SK-N-MC (cell line): ENCODE measurements around the gene ST6GALNAC3.

ENCODE experiments used
- DNase-seq: peaks from one replicate; pipeline ENCODE4 v3.0.0-alpha.2; 2011; ENCODE audit warnings: low read depth, low spot score
- H3K27ac ChIP-seq: fragments of 200-600 bp; sonication (generic); 2 replicates; pipeline ENCODE4 v1.5.1; 2016; ENCODE audit warnings: mixed run types
- H3K36me3 ChIP-seq: fragments of 200-600 bp; sonication (generic); 2 replicates; pipeline ENCODE4 v1.6.1; 2017; ENCODE audit warnings: antibody characterized with exemption, low read length, mixed read lengths; ENCODE audit not compliant: insufficient read depth
- H3K4me3 ChIP-seq: fragments of 200-600 bp; sonication (generic); 2 replicates; pipeline ENCODE4 v1.5.1; 2016
- H3K9ac ChIP-seq: fragments of 200-600 bp; sonication (generic); 2 replicates; pipeline ENCODE4 v1.8.0; 2017; ENCODE audit warnings: mixed run types, mixed read lengths; ENCODE audit not compliant: insufficient read length
- H3K9me3 ChIP-seq: fragments of 200-600 bp; sonication (generic); 2 replicates; pipeline ENCODE4 v1.6.1; 2017; ENCODE audit warnings: low read depth, mild to moderate bottlenecking, antibody characterized with exemption, low read length, moderate library complexity, mixed read lengths
- EZH2 ChIP-seq: fragments of 200-600 bp; sonication (generic); IDR thresholded peaks from one replicate; pipeline ENCODE4 v1.6.1; 2017; ENCODE audit warnings: antibody characterized with exemption
- FOXP2 ChIP-seq: optimal IDR thresholded peaks from 2 replicates; pipeline ENCODE3; 2011; ENCODE audit warnings: mild to moderate bottlenecking, moderate library complexity; ENCODE audit not compliant: insufficient read depth; ENCODE audit errors: extremely low read length, control extremely low read depth
- POLR2AphosphoS5 ChIP-seq: IDR thresholded peaks from 2 replicates; pipeline ENCODE4 v1.6.1; 2012; ENCODE audit warnings: mild to moderate bottlenecking, low read depth, low read length, borderline replicate concordance

Gene ST6GALNAC3

DNA sequence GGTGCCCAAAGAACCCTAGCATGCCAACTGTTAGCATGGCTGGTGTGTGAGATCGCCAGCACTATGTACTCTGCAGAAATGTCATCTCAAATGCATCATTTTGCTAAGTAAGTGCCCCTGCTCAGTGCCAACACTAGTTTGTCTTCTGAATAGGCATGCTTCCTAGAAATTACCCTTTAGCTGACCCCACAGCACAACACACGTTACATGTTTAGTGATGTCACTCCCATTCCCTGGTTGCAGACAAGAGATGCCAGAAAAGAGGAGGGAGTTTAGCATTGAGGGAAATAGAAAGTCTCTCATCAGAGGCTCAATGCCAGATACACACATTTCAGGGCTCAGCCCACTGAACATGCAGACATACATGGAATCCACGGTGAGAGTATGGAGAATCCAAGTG lies 9.3 kb upstream of the ST6GALNAC3 start:
- no peaks in the 10 kb centered on the region for H3K36me3 ChIP-seq
- no peak for DNase-seq

GRCh38 chr1:76066394-76066793 lies 8.2 kb upstream of the ST6GALNAC3 start:
- H3K36me3 ChIP-seq: no peaks in the 10 kb centered on the region
- H3K27ac ChIP-seq: no peak overlapping the region
- H3K9ac ChIP-seq: no peak overlapping the region
- H3K9me3 ChIP-seq: no peaks in the 10 kb centered on the region
- DNase-seq: no peak
- no peak for TF ChIP-seq FOXP2
- TF ChIP-seq EZH2: no peak
- no peak for TF ChIP-seq POLR2AphosphoS5
- no peak overlapping the region for H3K4me3 ChIP-seq

More for the DNA sequence above, 9.3 kb upstream of the ST6GALNAC3 start:
- H3K4me3 ChIP-seq: no peak overlapping the region
- TF ChIP-seq POLR2AphosphoS5: no peak
- TF ChIP-seq EZH2: no peak
- TF ChIP-seq FOXP2: no peak
- no peak overlapping the region for H3K9ac ChIP-seq
- no peak overlapping the region for H3K27ac ChIP-seq
- H3K9me3 ChIP-seq: no peaks in the 10 kb centered on the region

- H3K36me3 ChIP-seq: no peaks in the 10 kb centered on the region
- no peak overlapping the region for H3K27ac ChIP-seq
- H3K4me3 ChIP-seq: no peak overlapping the region
- H3K9me3 ChIP-seq: no peaks in the 10 kb centered on the region
- TF ChIP-seq EZH2 (no peak), FOXP2 (no peak), POLR2AphosphoS5 (no peak)
- no peak for DNase-seq
- no peak overlapping the region for H3K9ac ChIP-seq
These were observed 6.0 kb upstream of the ST6GALNAC3 start for GRCh38 chr1:76068542-76068941.

DNA sequence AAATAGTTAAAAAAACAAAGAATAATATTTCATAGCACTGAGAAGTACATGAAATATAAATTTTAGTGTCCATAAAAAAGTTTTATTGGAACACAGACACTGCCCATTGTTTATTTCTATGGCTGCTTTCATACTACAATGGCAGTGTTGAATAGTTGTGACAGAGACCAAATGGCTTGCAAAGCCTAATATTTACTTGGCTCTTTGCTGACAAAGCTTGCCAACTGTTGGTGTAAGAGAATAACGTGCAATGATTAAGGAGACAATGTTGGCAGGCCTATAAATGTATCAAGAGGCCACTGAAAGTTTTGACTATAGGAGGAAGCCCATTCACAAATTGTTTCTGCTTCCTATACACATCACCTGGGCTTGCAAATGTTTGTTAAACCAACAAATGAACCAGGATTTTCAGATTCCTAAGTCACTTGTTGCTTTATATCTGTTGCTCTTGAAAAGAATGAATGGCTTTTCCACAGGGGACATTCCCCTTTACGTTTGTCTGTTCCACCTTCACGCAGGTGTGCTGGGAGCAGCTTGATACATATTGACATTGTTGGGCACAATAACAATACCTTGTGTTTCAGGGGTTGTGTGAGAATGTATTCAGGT lies 5.5 kb upstream of the ST6GALNAC3 start:
- no peak for DNase-seq
- Histone ChIP-seq H3K4me3 (no peak overlapping the region), H3K27ac (no peak overlapping the region), H3K36me3 (no peaks in the 10 kb centered on the region), H3K9me3 (no peaks in the 10 kb centered on the region), H3K9ac (no peak overlapping the region)
- TF ChIP-seq EZH2 (no peak), POLR2AphosphoS5 (no peak), FOXP2 (no peak)

DNA sequence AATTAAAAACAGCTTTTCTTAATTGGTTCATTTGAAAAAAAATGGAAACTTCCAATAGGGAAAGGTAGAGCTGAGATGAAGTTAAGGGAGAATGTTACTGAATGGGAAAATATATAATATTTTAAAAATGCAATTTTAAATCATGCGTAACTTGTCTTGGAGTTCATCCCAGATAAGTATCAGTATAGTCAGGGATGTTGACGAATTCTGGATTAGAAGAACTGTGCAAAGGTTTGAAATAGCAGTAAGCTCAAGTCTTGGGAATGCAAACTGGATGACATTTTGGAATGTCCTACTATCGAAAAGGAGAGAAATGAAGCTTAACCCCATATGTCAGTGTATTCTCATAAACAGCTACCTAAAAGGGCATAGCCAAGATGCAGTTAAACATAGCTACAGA lies 4.0 kb upstream of the ST6GALNAC3 start:
- no peak for DNase-seq
- H3K9ac ChIP-seq: no peak overlapping the region

GRCh38 chr1:76073481-76073880 lies 1.1 kb upstream of the ST6GALNAC3 start:
- TF ChIP-seq POLR2AphosphoS5: no peak
- TF ChIP-seq FOXP2: no peak
- H3K27ac ChIP-seq: no peak overlapping the region
- no peak overlapping the region for H3K4me3 ChIP-seq
- DNase-seq: no peak
- no peak overlapping the region for H3K9ac ChIP-seq
- no peaks in the 10 kb centered on the region for H3K9me3 ChIP-seq
- H3K36me3 ChIP-seq: no peaks in the 10 kb centered on the region

More for the DNA sequence above, 4.0 kb upstream of the ST6GALNAC3 start:
- TF ChIP-seq FOXP2: no peak
- no peak for TF ChIP-seq EZH2
- TF ChIP-seq POLR2AphosphoS5: no peak
- Histone ChIP-seq H3K36me3 (no peaks in the 10 kb centered on the region), H3K9me3 (no peaks in the 10 kb centered on the region), H3K4me3 (no peak overlapping the region), H3K27ac (no peak overlapping the region)

DNA sequence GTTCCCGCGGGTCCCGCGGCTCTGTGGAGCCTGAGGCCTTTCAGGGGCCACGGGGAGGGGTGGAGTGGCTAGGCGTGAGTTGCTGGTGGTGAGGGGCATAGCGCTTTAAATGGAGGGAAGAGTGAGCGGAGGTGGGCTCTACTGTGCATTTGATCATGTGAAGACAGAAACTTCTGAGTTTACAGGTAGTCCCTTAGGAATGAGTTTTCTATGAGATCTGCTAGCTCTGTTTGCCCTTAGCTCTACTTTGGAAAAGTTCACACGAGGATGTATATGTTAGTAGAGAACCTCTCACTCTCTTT lies 593 bp downstream of the ST6GALNAC3 start:
- Histone ChIP-seq H3K9ac (no peak overlapping the region), H3K4me3 (peak overlapping the region; percentile 91), H3K36me3 (no peaks in the 10 kb centered on the region), H3K9me3 (no peaks in the 10 kb centered on the region), H3K27ac (no peak overlapping the region)
- DNase-seq: no peak
- no peak for TF ChIP-seq EZH2
- no peak for TF ChIP-seq FOXP2

- no peak overlapping the region for H3K4me3 ChIP-seq
- no peak for DNase-seq
- H3K36me3 ChIP-seq: no peaks in the 10 kb centered on the region
- no peak overlapping the region for H3K27ac ChIP-seq
- no peak overlapping the region for H3K9ac ChIP-seq
- no peaks in the 10 kb centered on the region for H3K9me3 ChIP-seq
- TF ChIP-seq POLR2AphosphoS5 (no peak), EZH2 (no peak)
These were observed 1.3 kb downstream of the ST6GALNAC3 start for GRCh38 chr1:76075877-76076276.

GRCh38 chr1:76079475-76080227 lies 5.1 kb downstream of the ST6GALNAC3 start:
- DNase-seq: no peak
- TF ChIP-seq EZH2 (no peak), POLR2AphosphoS5 (no peak), FOXP2 (no peak)
- H3K9ac ChIP-seq: no peak overlapping the region
- no peak overlapping the region for H3K27ac ChIP-seq
- H3K4me3 ChIP-seq: no peak overlapping the region
- no peaks in the 10 kb centered on the region for H3K9me3 ChIP-seq
- H3K36me3 ChIP-seq: no peaks in the 10 kb centered on the region
